Measurements from ENCODE around the gene SPOCK3.

GRCh38 chr4:166981847-166982246 lies 252.4 kb downstream of the SPOCK3 start:
- TF ChIP-seq POLR2A (IDR thresholded peaks at IDR 0.05) (no peak), CTCF (IDR thresholded peaks at IDR 0.05) (no peak)

All from ovary (tissue), 3 donors.